Measurements from ENCODE around the gene TMC6. TPM values are rescaled to one million over a fixed set of nuclear protein-coding genes. Genes with fewer than 3 reads are reported as not detected.

TMC6 gene
- total RNA-seq, 1 donor from 2014 or later = 292 TPM

DNA sequence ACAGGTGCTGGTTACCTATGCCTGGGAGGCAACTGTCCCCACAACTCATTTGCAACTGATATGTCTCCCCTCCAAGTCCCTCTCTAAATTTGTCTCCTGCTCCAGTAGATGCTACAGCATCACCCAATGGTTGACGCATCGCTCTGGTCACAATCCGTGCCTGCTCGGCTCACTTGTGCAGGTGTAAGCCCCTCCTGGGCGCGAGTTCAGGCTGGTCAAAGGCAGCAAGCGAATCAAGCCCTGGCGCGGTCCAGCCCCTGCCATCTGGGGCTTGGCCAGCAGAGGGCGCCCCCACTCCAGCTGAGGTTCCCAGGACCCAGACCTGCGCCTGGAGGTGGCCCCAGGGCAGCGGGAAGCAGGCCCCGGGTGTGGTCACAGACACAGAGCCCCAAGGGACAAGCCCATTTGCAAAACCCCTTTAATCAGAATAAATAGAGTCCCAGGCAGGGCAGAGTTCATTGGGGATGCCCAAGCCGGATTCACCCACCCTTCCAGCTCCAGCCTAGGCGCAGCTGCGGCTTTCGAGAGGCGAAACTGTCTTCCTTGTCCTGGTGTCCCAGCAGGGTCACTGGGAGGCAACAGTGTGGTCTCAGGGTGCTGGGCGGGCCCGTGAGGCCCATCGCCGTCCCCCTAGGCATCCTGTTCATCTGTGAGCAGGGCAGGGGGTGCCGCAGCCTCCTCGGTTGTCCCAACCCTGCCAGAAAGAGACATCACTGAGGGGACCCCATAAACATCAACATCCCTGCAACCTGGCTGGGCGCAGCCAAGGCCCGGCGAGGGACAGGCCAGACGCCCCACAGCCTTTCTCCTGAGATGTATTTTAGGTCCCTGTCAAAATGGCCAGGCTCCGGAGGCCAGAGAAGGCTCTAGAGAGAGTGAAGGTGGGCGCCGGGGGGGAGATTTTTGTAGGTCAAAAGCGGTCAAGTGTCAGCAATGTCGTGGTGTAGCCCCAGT, 15.8 kb downstream of the TMC6 start:
- Mint-ChIP-seq H3K27ac (ENCODE audit: unreplicated experiment) (peak overlapping the region; percentile 52), H3K36me3 (ENCODE audit: low read depth, unreplicated experiment) (peaks cover 29% of the 10 kb centered on the region), H3K4me1 (ENCODE audit: unreplicated experiment) (no peaks in the 10 kb centered on the region), H3K4me3 (ENCODE audit: unreplicated experiment) (peak overlapping the region; percentile 53), H3K27me3 (ENCODE audit: unreplicated experiment) (peaks cover 19% of the 10 kb centered on the region), H3K9me3 (ENCODE audit: unreplicated experiment) (no peaks in the 10 kb centered on the region)
- TF ChIP-seq, protein P1, sequence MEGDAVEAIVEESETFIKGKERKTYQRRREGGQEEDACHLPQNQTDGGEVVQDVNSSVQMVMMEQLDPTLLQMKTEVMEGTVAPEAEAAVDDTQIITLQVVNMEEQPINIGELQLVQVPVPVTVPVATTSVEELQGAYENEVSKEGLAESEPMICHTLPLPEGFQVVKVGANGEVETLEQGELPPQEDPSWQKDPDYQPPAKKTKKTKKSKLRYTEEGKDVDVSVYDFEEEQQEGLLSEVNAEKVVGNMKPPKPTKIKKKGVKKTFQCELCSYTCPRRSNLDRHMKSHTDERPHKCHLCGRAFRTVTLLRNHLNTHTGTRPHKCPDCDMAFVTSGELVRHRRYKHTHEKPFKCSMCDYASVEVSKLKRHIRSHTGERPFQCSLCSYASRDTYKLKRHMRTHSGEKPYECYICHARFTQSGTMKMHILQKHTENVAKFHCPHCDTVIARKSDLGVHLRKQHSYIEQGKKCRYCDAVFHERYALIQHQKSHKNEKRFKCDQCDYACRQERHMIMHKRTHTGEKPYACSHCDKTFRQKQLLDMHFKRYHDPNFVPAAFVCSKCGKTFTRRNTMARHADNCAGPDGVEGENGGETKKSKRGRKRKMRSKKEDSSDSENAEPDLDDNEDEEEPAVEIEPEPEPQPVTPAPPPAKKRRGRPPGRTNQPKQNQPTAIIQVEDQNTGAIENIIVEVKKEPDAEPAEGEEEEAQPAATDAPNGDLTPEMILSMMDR (IDR thresholded peaks at IDR 0.05; ENCODE audit: unreplicated experiment) = peak; percentile 99
- DNase-seq (ENCODE audit: low spot score) = peak; percentile 91

- Mint-ChIP-seq H3K27ac (ENCODE audit: unreplicated experiment) (peak overlapping the region; percentile 52), H3K27me3 (ENCODE audit: unreplicated experiment) (peaks cover 19% of the 10 kb centered on the region), H3K9me3 (ENCODE audit: unreplicated experiment) (no peaks in the 10 kb centered on the region), H3K4me3 (ENCODE audit: unreplicated experiment) (no peak overlapping the region), H3K4me1 (ENCODE audit: unreplicated experiment) (no peaks in the 10 kb centered on the region), H3K36me3 (ENCODE audit: low read depth, unreplicated experiment) (peaks cover 29% of the 10 kb centered on the region)
- no peak for DNase-seq (ENCODE audit: low spot score)
- TF ChIP-seq, protein P1 (IDR thresholded peaks at IDR 0.05; ENCODE audit: unreplicated experiment) = no peak
These were observed 16.6 kb downstream of the TMC6 start for GRCh38 chr17:78111727-78112517.

DNA sequence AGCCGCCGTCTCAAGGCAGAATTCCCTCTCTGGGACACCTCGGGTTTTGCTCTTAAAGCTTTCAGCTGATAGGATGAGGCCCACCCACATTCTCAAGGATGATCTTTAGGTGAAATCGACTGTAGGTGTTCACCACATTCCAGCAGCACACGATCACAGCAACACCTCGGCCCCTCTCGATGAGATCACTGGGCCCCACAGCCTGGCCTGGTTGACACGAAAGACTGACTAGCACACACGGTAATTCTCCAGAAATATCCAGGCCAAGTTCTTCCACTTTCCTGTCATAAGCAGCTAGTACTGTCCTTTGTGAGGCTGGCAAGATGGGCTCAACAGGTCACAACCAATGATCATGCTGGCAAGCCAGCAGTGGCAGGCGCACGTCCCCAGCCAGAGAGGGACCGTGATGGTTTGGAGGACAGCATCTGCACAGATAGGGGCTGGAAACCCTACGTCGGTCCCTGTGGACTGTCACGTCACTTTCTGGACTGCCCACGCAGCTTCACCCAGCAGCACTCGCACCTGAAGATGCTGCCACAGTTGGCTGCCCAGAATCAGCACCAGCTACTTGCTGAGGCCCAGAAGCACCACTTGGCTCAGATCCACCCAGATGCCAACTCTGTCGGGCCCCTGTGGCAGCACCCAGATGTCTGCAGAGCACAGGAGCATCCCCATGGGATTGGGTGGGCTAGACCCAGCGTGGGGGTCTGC, 17.4 kb downstream of the TMC6 start:
- TF ChIP-seq, protein P1 (IDR thresholded peaks at IDR 0.05; ENCODE audit: unreplicated experiment) = no peak
- H3K36me3 Mint-ChIP-seq (ENCODE audit: low read depth, unreplicated experiment) = peaks cover 29% of the 10 kb centered on the region
- DNase-seq (ENCODE audit: low spot score) = no peak
- no peaks in the 10 kb centered on the region for H3K4me1 Mint-ChIP-seq (ENCODE audit: unreplicated experiment)
- peaks cover 19% of the 10 kb centered on the region for H3K27me3 Mint-ChIP-seq (ENCODE audit: unreplicated experiment)
- no peak overlapping the region for H3K27ac Mint-ChIP-seq (ENCODE audit: unreplicated experiment)
- no peaks in the 10 kb centered on the region for H3K9me3 Mint-ChIP-seq (ENCODE audit: unreplicated experiment)
- H3K4me3 Mint-ChIP-seq (ENCODE audit: unreplicated experiment) = no peak overlapping the region

DNA sequence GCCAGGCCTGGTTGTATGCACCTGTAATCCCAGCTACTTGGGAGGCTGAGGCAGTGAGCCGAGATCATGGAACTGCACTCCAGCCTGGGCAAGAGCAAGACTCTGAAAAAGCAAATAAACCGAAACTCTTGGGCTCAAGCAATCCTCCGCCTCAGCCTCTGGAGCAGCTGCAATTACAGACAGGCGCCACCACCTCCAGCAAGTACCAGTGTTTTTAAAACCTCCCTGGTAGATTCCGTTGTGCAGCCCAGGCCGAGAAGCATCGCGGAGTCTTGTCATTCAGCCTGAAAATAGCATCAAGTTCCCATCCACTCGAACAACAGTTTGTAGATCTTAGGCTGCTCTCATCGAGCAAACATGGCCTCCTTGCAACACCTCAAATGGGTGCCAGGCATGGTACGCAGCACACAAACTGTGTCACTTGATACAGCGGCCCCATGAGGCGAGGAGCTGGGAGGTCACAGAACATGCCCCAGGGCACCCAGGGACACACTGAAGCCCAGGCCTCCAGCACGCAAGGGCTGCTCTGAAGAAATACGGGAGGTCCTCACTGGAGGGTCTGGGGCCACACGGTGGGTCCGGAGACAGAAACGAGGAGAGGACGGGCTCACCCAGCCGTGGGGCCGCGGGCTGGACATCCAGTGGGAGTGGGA, 18.1 kb downstream of the TMC6 start:
- Mint-ChIP-seq H3K36me3 (ENCODE audit: low read depth, unreplicated experiment) (peaks cover 29% of the 10 kb centered on the region), H3K4me1 (ENCODE audit: unreplicated experiment) (no peaks in the 10 kb centered on the region), H3K4me3 (ENCODE audit: unreplicated experiment) (peak overlapping the region; percentile 47), H3K9me3 (ENCODE audit: unreplicated experiment) (no peaks in the 10 kb centered on the region), H3K27ac (ENCODE audit: unreplicated experiment) (no peak overlapping the region), H3K27me3 (ENCODE audit: unreplicated experiment) (peaks cover 19% of the 10 kb centered on the region)
- DNase-seq (ENCODE audit: low spot score) = no peak
- TF ChIP-seq, protein P1 (IDR thresholded peaks at IDR 0.05; ENCODE audit: unreplicated experiment) = no peak

All from endothelial cell (in vitro differentiated cells).